HEK293T (cell line): ENCODE results near the gene IP6K3.

Experiments used
- CTCF ChIA-PET: fragments of 350-600 bp; formaldehyde crosslinking; extraction: SDS; loops from one replicate; lab custom pipeline; 2021; ENCODE audit warnings: antibody characterized with exemption, inconsistent platforms; lab: Yijun Ruan, JAX
- POLR2A ChIA-PET: fragments of 350-600 bp; formaldehyde crosslinking; extraction: SDS; loops from one replicate; lab custom pipeline; 2020; ENCODE audit warnings: antibody characterized with exemption, inconsistent platforms; lab: Yijun Ruan, JAX
- DNase-seq: peaks from one replicate; pipeline ENCODE4 v3.0.0; 2012; ENCODE audit warnings: mixed read lengths; ENCODE audit errors: extremely low spot score
- ARNT ChIP-seq: fragments of 450-650 bp; IDR thresholded peaks from 2 replicates; pipeline ENCODE4 v1.6.1; 2017; ENCODE audit warnings: mild to moderate bottlenecking
- BHLHE40 ChIP-seq: fragments of 450-650 bp; IDR thresholded peaks from 2 replicates; pipeline ENCODE4 v1.6.1; 2016; ENCODE audit warnings: mild to moderate bottlenecking, moderate library complexity, borderline replicate concordance
- CTBP1 ChIP-seq: fragments of 450-650 bp; IDR thresholded peaks from 2 replicates; pipeline ENCODE4 v1.6.1; 2016; ENCODE audit warnings: borderline replicate concordance
- ELF4 ChIP-seq: fragments of 450-650 bp; IDR thresholded peaks from 2 replicates; pipeline ENCODE4 v1.6.1; 2017; ENCODE audit warnings: antibody characterized with exemption
- FOXA1 ChIP-seq: fragments of 450-650 bp; IDR thresholded peaks from 2 replicates; pipeline ENCODE4 v1.6.1; 2016; ENCODE audit warnings: mild to moderate bottlenecking
- FOXK2 ChIP-seq: fragments of 450-650 bp; IDR thresholded peaks from 2 replicates; pipeline ENCODE4 v1.6.1; 2016; ENCODE audit warnings: mild to moderate bottlenecking
- FOXM1 ChIP-seq: fragments of 450-650 bp; IDR thresholded peaks from 2 replicates; pipeline ENCODE4 v1.6.1; 2017; ENCODE audit warnings: mild to moderate bottlenecking, borderline replicate concordance
- HDGF ChIP-seq: fragments of 450-650 bp; IDR thresholded peaks from 2 replicates; pipeline ENCODE4 v1.6.1; 2017; ENCODE audit warnings: antibody characterized with exemption, borderline replicate concordance
- L3MBTL2 ChIP-seq: fragments of 450-650 bp; conservative IDR thresholded peaks from 2 replicates; pipeline ENCODE4 v1.6.1; 2016; ENCODE audit warnings: mild to moderate bottlenecking
- LEF1 ChIP-seq: fragments of 450-650 bp; IDR thresholded peaks from 2 replicates; pipeline ENCODE4 v1.6.1; 2017; ENCODE audit warnings: mild to moderate bottlenecking, borderline replicate concordance
- NFRKB ChIP-seq: fragments of 450-650 bp; IDR thresholded peaks from 2 replicates; pipeline ENCODE4 v1.6.1; 2016; ENCODE audit warnings: mild to moderate bottlenecking, moderate library complexity
- PKNOX1 ChIP-seq: fragments of 450-650 bp; IDR thresholded peaks from 2 replicates; pipeline ENCODE4 v1.6.1; 2016
- SP1 ChIP-seq: fragments of 450-650 bp; IDR thresholded peaks from 2 replicates; pipeline ENCODE4 v1.6.1; 2017
- SUZ12 ChIP-seq: fragments of 450-650 bp; IDR thresholded peaks from 2 replicates; pipeline ENCODE4 v1.6.1; 2016; ENCODE audit warnings: mild to moderate bottlenecking
- TARDBP ChIP-seq: fragments of 450-650 bp; IDR thresholded peaks from 2 replicates; pipeline ENCODE4 v1.6.1; 2016
- ZNF384 ChIP-seq: fragments of 450-650 bp; IDR thresholded peaks from 2 replicates; pipeline ENCODE4 v1.6.1; 2016

The IP6K3 gene

GRCh38 chr6:33691456-33692077 lies 55.1 kb downstream of the IP6K3 start:
- ChIA-PET POLR2A (interaction anchor here (1.1 to 1.6 kb wide), 2 partner anchors 9 to 20 kb away, joined by 3 to 5 read pairs; partner anchors contain the start of gene UQCC2), CTCF (no interaction called here)
- no peak for DNase-seq
- no peak for TF ChIP-seq PKNOX1
- no peak for TF ChIP-seq HDGF
- TF ChIP-seq TARDBP: no peak
- TF ChIP-seq L3MBTL2: no peak
- TF ChIP-seq FOXK2: no peak
- TF ChIP-seq SUZ12: no peak
- TF ChIP-seq NFRKB: no peak
- no peak for TF ChIP-seq LEF1
- TF ChIP-seq BHLHE40: no peak
- no peak for TF ChIP-seq FOXM1
- TF ChIP-seq CTBP1: no peak

GRCh38 chr6:33690766-33691165 lies 55.9 kb downstream of the IP6K3 start:
- ChIA-PET CTCF (interaction anchor here (0.7 kb wide), 1 partner anchor 20 kb away, joined by 4 read pairs; the partner anchor contains the start of gene UQCC2), POLR2A (interaction anchor here (1.1 kb wide), 2 partner anchors 10 to 20 kb away, joined by 3 to 6 read pairs; partner anchors contain the start of gene UQCC2)
- DNase-seq: no peak
- no peak for TF ChIP-seq LEF1
- TF ChIP-seq TARDBP: no peak
- TF ChIP-seq L3MBTL2: no peak

- no peak for DNase-seq
- ChIA-PET CTCF (interaction anchor here (0.6 to 0.7 kb wide), 2 partner anchors 21 to 540 kb away, joined by 3 to 4 read pairs; partner anchors contain the start of gene UQCC2), POLR2A (interaction anchor here (1.1 kb wide), 1 partner anchor 21 kb away, joined by 6 read pairs; the partner anchor contains the start of gene UQCC2)
- TF ChIP-seq SP1: no peak
- no peak for TF ChIP-seq FOXA1
- TF ChIP-seq L3MBTL2: no peak
- TF ChIP-seq ZNF384: no peak
- no peak for TF ChIP-seq TARDBP
Observed at GRCh38 chr6:33689879-33690278, 56.8 kb downstream of the IP6K3 start.

- POLR2A ChIA-PET: interaction anchor here (0.6 kb wide), 1 partner anchor 15 kb away, joined by 3 read pairs; no protein-coding TSS in a partner anchor
- TF ChIP-seq TARDBP (no peak), HDGF (no peak)
- no peak for DNase-seq
- CTCF ChIA-PET: no interaction called here
Observed at GRCh38 chr6:33689148-33689494, 57.6 kb downstream of the IP6K3 start.

GRCh38 chr6:33688451-33689147 lies 58.1 kb downstream of the IP6K3 start:
- POLR2A ChIA-PET: interaction anchor here (0.6 kb wide), 1 partner anchor 15 kb away, joined by 3 read pairs; no protein-coding TSS in a partner anchor
- CTCF ChIA-PET: no interaction called here
- TF ChIP-seq ZNF384 (no peak), ELF4 (no peak), SP1 (no peak), SUZ12 (no peak), FOXK2 (no peak), LEF1 (no peak), FOXA1 (no peak), L3MBTL2 (no peak), CTBP1 (no peak), TARDBP (no peak), PKNOX1 (no peak), ARNT (no peak), HDGF (no peak), FOXM1 (no peak), NFRKB (no peak), BHLHE40 (no peak)
- DNase-seq: no peak

GRCh38 chr6:33688006-33688405 lies 58.7 kb downstream of the IP6K3 start:
- DNase-seq: no peak
- CTCF ChIA-PET: no interaction called here
- POLR2A ChIA-PET: no interaction called here

More at GRCh38 chr6:33688006-33688405, 58.7 kb downstream of the IP6K3 start:
- TF ChIP-seq HDGF (no peak), ARNT (no peak), L3MBTL2 (no peak), TARDBP (no peak), FOXA1 (no peak), ELF4 (no peak), LEF1 (no peak), NFRKB (no peak), CTBP1 (no peak), ZNF384 (no peak), FOXK2 (no peak), SUZ12 (no peak)
